Activated CD8-positive, alpha-beta memory T cell treated with anti-CD3 and anti-CD28 coated beads, Interleukin-2, amount 50 U/mL, for 24 hours (primary cell): Measurements from ENCODE around the gene MTMR3.

ENCODE experiments used
- DNase-seq: peaks from one replicate; pipeline ENCODE4 v3.0.0-alpha.2; 2020; ENCODE audit errors: extremely low read depth

MTMR3 gene

DNA sequence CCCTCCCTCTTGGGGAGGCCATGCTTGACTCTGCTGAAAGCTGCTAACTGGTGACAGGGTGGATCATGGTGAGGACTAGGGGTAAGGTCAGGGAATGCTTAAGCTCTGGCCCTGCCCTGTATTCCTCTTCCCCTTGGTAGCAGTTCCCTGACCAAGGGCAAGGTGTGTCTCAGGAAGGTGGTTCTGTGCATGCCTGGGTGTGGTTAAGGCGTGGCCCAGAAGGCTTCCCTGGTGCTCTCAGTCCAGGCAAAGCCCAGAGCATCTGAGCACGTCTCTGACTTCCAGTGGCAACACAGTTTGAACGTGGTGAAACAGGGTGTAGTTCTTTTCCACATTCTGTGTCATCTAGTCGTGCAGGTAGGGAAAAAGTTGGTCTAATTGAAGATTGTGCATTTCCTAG is 144.2 kb downstream of the MTMR3 start:
- DNase-seq, result no peak

DNA sequence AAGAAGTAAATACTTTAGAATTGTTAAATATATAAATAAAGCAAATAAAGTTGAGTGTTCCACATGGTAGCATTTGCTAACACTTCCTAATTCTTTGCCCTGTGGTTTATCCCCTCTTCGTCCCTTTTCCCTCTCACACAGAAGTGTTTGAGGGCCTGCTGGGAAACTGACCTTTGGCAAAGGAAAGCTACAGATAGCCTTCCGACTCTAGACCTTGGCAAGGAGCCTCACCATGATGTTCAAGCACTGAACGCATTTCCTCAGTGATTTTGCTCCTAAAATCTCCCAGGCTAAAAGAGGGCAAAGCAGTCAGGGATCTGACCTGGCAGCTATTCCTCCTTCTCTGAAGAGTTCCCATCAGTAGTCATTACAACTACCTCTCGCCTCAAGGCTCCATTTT is 144.8 kb downstream of the MTMR3 start:
- DNase-seq, result no peak

DNA sequence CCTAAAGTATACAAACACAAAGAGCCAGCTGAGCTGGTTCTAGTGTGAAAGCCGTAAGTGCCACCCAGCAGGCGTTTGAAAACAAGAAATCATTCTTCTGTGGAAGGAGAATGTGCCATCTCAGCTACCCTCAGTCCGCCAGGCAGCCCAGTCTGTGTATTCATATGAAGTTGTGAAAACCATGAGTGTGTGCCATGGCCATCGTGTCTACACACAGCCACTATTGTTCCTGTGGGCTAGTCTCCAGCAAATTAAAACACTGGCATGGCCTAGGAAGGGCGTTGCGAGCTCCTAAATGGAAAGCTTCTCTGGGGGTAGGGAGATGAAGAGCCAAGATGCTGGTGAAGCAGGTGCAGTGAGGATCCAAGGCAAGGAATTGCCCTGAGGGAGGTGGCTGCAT is 145.8 kb downstream of the MTMR3 start:
- no peak for DNase-seq

GRCh38 chr22:30029512-30029911 is 146.5 kb downstream of the MTMR3 start:
- DNase-seq, result no peak

GRCh38 chr22:30030329-30030728 is 147.4 kb downstream of the MTMR3 start:
- DNase-seq, result no peak

- no peak for DNase-seq
These were observed 148.4 kb downstream of the MTMR3 start for GRCh38 chr22:30031328-30031727.

GRCh38 chr22:30031764-30032455 is 148.9 kb downstream of the MTMR3 start:
- no peak for DNase-seq

- no peak for DNase-seq
These were observed 150.2 kb downstream of the MTMR3 start for GRCh38 chr22:30033137-30033536.

DNA sequence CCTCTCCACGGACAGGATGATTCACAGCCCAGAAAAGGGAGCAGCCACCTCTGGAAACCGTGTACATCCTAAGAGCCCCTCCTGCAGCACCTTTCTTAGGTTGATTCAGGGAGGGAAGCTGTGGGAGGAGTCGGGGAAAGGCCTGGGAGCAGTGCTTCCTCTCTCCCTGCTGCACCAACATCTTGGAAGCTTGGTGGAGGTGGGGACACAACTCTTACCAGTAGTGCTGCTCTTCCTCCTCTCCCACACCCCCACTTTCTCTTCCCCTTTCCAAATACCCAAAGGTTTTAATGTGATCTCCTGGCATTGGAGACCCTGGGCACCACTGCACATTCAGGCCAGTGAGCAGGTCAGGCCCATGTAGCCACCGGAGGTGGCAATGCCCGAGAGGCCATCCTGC is 150.9 kb downstream of the MTMR3 start:
- no peak for DNase-seq

DNA sequence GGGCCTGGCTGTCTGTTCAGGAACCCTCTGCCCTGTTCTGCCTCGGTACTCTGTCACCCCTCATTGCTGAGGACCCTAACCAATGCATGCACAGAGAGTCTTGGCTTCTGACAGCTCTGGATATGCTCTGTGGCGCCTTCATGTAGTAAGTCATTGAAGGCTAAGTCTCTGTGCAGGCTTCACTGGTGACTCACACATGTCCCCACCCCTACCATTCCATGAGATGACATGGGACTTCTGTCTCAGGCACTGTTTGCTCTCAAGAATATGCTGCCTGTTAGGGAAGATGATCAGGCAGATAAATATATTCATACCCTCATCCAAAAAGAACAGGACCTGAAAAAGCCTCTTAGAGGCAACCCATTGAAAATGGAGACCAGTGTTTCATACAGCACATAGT is 153.7 kb downstream of the MTMR3 start:
- DNase-seq, result no peak

DNA sequence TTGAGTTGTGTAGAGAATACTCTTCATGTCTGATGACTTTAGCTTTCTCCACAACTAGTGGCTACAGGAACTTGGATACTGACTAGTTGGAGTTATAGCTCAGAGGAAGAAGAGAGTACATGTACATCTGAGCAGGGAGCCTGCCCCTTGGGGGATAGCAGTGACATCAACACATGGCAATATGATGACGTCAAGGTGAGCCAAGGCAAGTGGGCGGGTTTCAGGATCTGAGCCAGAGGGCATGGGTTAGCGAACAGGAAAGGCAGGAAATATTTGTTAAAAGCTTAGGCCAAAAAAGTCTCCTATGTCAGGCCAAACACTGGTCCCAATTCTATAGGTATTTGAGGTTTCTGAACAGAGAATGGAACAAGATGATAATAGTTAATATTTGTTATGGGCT is 155.2 kb downstream of the MTMR3 start:
- no peak for DNase-seq

DNA sequence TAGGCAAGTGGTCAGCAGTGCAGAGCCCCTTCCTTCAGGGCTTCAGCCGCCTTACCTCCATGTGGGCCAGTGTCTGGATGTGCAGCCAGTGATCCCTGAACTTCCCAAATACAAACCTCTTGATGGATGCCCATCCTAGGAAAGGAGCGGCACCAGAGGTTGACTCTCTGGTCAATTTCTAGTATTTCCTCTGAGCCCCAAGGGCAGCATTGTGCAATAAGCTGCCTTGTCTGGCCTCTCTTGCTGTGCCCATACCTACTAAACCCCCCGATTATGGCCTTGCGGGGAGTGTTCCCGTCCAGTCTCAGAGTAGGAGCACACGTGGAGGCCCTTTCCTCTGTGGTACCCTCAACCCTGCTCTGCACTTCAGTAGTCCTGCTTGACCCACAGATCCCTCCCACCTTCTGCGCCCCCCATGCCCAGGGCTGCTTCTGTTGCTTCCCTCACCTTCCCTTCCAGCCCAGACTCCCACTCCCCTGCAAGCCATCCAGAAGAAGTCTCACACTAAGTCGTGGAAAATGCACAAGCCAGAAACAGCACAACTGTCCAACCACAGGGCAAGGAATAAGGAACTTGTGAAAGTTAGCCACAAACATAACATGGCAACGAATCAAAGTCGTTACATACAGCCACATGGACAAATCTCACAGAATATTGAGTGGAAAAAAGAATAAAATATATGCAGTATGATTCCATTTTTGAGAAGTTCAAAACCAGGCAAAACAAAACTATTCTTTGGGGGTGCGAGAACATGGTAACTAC is 157.7 kb downstream of the MTMR3 start:
- DNase-seq, result no peak

- no peak for DNase-seq
These were observed 158.5 kb downstream of the MTMR3 start for GRCh38 chr22:30041475-30041874.

- DNase-seq, result no peak
These were observed 158.9 kb downstream of the MTMR3 start for GRCh38 chr22:30041881-30042280.

GRCh38 chr22:30043161-30043560 is 160.2 kb downstream of the MTMR3 start:
- no peak for DNase-seq

GRCh38 chr22:30044369-30044768 is 161.4 kb downstream of the MTMR3 start:
- DNase-seq, result no peak

DNA sequence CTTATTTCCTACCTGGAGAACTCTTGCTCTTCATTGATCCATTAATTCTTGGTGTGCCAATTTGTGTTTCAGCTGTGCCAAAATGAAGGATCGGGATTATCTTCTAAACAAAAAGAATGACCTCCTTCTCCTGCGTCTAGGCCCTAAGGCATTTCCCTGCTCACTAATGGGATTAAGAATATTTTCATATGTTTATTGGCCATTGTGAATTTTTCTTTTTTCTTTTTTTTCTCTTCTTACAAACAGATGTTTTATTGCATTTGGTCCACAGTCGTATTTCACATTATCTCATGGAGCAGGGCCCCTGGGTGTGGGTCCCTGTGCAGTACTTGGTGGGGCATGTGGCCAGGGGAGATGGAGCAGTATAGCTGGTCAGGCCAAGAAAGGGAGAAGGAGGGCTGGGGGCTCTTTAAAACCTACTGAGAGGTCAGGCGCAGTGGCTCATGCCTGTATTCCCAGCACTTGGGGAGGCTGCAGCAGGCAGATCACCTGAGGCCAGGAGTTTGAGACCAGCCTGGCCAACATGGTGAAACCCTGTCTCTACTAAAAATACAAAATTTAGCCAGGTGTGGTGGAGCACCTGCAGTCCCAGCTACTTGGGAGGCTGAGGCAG is 162.0 kb downstream of the MTMR3 start:
- DNase-seq, result no peak

GRCh38 chr22:30045494-30045887 is 162.5 kb downstream of the MTMR3 start:
- DNase-seq, result no peak

DNA sequence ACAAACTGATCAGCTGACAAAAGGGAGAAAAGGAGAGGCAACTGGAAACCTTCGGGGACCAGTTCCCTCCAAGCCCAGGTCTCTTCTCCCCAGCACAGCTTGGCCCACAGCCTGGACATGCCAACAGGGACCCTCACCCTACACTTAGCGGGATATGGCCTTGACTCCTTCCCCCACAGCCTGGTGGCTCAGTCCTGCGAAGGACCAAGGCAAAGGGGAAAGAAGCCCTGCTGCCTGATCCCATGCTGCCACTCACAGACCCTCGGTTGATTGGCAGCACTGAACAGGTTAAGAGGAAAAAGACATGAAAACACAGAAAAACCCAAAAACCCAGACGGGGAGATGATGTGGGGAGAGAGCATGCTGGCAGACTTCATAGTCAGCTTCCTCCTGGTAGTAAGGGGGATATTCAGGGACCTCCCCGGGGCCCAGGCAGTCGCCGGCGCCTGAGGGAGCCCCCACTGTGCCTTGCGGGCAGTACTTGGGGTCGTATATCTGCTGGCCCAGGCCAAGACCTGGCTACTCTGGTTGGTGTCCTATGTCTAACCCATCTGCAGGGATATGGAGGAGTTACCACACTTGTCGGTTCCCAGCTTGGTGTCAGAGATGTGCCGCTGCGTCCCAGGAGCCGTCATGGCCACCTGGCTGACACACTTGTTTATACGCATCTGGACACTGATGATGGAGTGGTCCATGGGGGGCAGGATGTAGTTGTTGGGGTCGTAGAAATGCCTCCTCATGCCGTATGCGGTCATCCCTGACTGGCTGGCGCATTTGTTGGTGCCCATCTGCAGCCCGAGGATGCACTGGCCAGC is 163.1 kb downstream of the MTMR3 start:
- no peak for DNase-seq

DNA sequence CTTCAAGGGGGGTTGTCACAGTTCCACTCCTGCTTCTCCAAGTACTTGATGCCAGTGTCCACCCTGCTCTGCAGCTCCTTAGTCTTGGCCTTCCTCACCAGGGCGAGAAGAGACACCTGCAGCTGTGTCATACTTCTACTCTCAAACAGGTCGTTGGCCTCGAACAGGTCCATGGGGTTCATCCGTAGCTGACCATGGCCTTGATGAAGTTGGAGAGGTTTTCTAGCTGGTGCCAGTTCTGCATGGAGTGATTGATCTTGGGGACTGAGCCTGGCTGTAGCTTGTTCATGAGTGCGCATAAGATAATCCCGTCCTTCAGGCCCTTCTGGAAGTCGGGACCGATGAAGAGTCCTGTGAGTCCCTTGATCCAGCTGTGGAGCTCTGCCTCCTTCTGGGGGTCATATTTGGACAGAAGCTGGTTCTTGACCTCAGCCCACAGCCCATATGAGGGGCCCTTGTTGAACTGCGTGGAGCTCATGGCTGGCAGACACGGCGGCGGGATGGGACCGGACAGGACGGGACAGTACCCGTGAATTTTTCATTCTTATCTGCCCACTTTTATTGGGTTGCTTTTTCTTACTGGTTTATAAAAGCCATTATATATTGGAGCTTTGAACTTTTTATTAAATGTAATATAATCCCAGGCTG is 163.9 kb downstream of the MTMR3 start:
- no peak for DNase-seq

GRCh38 chr22:30047364-30047738 is 164.4 kb downstream of the MTMR3 start:
- DNase-seq, result no peak

DNA sequence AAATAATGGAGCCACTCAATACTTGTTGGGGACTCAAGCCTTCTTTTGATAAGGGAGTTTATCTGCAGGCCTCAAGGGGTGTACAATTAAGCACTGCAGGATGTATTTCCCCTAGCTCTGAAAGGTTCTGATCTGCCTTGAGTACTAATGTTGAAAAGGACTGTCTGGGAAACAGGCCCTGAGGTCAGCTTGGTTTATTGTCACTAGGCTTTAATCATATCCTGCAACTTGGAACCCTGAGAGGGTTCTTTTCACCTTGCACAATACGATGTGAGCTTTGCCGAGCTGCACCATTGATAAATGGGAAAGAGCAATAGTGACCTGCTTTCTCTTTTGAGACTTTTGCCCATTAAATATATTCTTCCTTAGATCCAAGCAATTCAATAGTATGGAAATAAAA is 165.7 kb downstream of the MTMR3 start:
- DNase-seq, result no peak
